ENCODE measurements around the gene ZNF132. TPM values are rescaled to one million over a fixed set of nuclear protein-coding genes. Genes with fewer than 3 reads are reported as not detected.
"Not testable (repeated sequence)": the region's sequence is repeated elsewhere in the genome, so short reads cannot be mapped to it uniquely, and the experiment has no call there.

Gene ZNF132
- total RNA-seq: 4.6 TPM
- long read RNA-seq, partial matches to known transcripts: 0 of 5 reads
- long read RNA-seq, other reads (novel, unspliced or antisense): 0 of 5 reads

- intact Hi-C loops (cut with DNase I): no loop called here
- ATAC-seq (ENCODE audit: poor library complexity): peak; percentile 98
Measured at GRCh38 chr19:58439576-58440554, at the start of gene ZNF132. TSS of gene ZNF132 (minus strand) at chr19:58440153. CDS start at chr19:58439821, 332 bp downstream.

DNA sequence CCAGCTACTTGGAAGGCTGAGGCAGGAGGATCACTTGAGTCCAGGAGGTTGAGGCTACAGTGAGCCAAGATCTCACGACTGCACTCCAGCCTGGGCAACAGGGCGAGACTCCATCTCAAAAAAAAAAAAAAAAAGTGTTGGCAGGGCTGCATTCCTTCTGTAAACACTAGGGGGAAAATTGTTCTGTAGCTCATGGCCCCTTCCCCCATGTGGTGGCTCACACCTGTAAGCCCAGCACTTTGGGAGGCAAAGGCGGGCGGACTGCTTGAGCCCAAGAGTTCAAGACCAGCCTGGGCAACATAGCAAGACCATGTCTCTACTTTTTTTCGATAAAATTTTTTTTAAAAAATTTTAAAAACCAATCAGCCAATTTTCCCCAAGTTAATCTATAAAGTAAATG lies 44.4 kb upstream of the ZNF132 start:
- intact Hi-C loops (cut with DNase I); ATAC-seq (ENCODE audit: poor library complexity); DNase-seq: not testable (repeated sequence)

More at GRCh38 chr19:58439576-58440554, at the start of gene ZNF132:
- DNase-seq: peak; percentile 98

DNA sequence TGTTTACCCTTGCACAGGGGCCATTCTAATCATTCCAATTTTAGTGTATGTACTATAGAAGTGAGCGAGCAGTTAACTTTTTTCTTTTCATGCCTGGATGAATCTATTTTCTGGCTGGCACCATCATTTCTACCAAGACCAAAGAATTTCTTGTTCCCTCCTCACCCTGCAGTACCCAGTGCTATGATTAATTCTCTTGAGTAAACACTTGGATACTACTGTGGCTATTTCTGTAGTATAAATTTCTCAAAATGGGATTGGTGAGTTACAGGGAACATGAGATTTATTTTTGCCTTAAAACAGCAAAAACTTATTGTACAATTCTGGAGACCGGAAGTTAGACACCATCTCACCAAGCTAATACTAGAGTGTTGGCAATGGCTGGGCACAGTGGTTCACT lies 43.8 kb upstream of the ZNF132 start:
- DNase-seq: no peak
- intact Hi-C loops (cut with DNase I): no loop called here
- ATAC-seq (ENCODE audit: poor library complexity): no peak

DNA sequence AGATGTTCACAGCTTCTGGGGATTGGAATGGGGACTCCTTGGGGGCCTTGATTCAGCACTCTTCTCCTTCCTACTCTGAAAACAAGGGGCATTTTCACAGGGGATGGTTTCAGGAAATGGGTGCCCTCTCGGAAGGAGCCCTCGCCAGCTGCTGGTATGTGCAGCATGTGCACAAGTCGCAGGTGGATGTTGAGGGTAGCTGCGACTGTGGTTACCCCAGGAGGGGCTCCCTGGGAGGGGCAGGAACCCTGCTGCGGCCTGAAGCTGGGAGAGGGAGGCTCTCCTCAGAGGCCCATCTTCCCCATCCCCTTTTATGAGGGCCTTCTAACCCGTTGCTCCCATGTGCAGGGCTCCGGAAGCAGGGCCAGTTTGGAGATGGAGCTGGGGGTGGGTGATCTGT lies 42.4 kb upstream of the ZNF132 start:
- no peak for ATAC-seq (ENCODE audit: poor library complexity)
- intact Hi-C loops (cut with DNase I): no loop called here
- no peak for DNase-seq

- intact Hi-C loops (cut with DNase I): no loop called here
- DNase-seq (no peak), ATAC-seq (ENCODE audit: poor library complexity) (no peak)
Measured at GRCh38 chr19:58480831-58481230, 40.9 kb upstream of the ZNF132 start.

DNA sequence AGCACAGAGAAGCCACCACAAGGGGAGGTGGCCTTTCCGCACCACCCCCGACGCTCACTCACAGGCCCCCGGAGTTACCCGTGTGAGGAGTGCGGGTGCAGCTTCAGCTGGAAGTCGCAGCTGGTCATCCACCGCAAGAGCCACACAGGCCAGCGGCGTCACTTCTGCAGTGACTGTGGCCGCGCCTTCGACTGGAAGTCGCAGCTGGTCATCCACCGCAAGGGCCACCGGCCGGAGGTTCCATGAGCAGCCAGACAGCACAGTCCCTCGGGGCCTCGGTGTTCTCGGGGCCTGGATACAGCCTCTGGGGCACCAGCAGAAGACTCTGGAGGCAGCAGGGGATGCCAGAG lies 40.5 kb upstream of the ZNF132 start:
- DNase-seq: no peak
- no peak for ATAC-seq (ENCODE audit: poor library complexity)
- intact Hi-C loops (cut with DNase I): no loop called here

GRCh38 chr19:58479736-58480480 lies 40.0 kb upstream of the ZNF132 start:
- intact Hi-C loops (cut with DNase I): no loop called here
- DNase-seq: no peak

GRCh38 chr19:58479303-58479702 lies 39.4 kb upstream of the ZNF132 start:
- no peak for DNase-seq
- ATAC-seq (ENCODE audit: poor library complexity): no peak
- intact Hi-C loops (cut with DNase I): no loop called here

More at GRCh38 chr19:58479736-58480480, 40.0 kb upstream of the ZNF132 start:
- no peak for ATAC-seq (ENCODE audit: poor library complexity)

GRCh38 chr19:58477871-58478270 lies 37.9 kb upstream of the ZNF132 start:
- no peak for DNase-seq
- no peak for ATAC-seq (ENCODE audit: poor library complexity)

DNA sequence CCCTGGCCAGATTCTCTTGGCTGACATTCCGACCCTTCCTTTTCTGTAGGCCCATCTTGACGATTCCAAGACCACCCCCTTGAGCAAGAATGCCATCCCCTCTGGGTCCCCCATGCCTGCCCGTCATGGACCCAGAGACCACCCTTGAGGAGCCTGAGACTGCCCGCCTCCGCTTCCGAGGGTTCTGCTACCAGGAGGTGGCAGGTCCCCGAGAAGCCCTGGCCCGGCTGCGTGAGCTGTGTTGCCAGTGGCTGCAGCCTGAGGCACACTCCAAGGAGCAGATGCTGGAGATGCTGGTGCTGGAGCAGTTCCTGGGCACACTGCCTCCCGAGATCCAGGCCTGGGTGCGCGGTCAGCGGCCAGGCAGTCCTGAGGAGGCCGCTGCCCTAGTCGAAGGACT lies 37.2 kb upstream of the ZNF132 start:
- peak; percentile 53 for DNase-seq
- intact Hi-C loops (cut with DNase I): no loop called here
- no peak for ATAC-seq (ENCODE audit: poor library complexity)

More at GRCh38 chr19:58477871-58478270, 37.9 kb upstream of the ZNF132 start:
- intact Hi-C loops (cut with DNase I): no loop called here

GRCh38 chr19:58476498-58477015 lies 36.6 kb upstream of the ZNF132 start:
- ATAC-seq (ENCODE audit: poor library complexity): peak; percentile 0
- no peak for DNase-seq
- intact Hi-C loops (cut with DNase I): no loop called here

DNA sequence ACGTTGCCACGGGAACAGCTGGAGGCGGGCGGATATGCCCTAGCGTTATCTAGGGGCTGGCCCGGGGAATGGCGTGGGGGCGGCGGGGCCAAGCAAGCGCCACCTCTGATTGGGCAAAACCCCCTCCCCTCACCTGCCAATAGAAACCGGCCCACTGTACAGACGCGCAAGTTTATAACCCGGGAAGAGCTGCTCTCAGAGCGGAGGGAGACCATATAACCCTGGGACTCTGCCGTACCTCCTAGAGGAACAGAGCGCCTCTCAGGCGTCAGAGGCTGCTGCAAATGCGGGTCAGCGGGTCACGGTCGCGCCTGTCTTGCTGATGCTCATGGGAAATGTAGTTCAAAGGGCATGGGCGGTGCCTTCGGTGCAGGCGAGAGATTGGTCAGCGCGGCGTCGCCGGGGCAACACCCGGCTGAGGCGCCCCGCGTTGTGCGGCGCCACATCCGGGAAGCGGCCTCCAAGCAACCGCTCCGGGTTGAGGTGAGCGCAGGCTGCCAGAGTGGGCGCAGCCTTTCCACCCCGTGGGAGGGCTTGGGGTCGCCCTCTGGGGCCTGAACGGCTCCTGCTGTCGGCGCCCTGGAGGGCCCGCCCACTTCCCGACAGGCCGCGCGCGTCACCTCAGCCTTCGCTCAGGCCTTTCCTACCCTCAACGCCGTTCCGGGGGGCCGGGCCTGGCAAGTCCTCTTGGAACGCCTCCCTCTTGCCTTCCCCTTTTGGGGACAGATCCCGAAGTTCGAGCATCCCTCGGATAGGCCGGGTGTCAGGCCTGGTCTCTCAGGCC lies 36.0 kb upstream of the ZNF132 start, which contains the start of gene ZNF446:
ZNF446 (plus strand) TSS at position 639 of the 784 bp plus-strand sequence. CDS start 867 bp downstream, outside the sequence.
- DNase-seq: peak; percentile 98
- peak; percentile 95 for ATAC-seq (ENCODE audit: poor library complexity)
- intact Hi-C loops (cut with DNase I): no loop called here

GRCh38 chr19:58474997-58475713 lies 35.2 kb upstream of the ZNF132 start:
- DNase-seq: no peak
- ATAC-seq (ENCODE audit: poor library complexity): no peak
- intact Hi-C loops (cut with DNase I): no loop called here

DNA sequence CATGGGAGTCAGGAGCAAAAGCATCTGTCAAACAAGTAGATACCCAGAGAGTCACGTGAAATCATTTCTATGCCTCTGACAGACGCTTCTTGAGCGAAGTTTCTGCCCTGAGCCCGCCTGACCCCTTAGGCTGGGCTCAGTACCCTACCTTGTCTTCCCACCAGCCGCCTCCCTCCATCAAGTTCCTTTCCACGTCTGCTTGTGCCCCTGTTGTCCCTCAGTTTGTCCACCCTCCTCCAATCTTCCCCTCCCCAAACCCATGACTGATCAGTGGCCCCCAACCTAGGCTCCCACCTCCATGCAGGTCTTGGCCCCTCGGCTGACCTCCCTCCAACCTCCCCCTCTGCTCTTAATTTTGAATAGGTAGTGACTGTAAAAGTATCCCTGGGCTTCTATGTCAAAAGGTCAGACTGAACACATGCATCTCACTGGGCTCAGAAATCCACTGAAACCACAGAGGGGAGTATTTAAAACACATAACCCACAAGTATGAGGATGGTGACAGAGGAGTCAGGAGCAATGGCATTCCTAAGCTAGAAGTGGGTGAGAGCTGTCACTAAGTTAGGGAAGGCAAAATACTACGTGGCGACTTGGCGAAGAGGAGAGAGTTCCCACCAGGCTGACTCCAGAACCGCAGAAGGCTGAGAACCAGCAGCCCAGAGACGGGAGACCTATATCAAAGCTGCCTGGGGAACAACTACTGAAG lies 34.5 kb upstream of the ZNF132 start:
- ATAC-seq (ENCODE audit: poor library complexity) (no peak), DNase-seq (no peak)
- intact Hi-C loops (cut with DNase I): no loop called here

DNA sequence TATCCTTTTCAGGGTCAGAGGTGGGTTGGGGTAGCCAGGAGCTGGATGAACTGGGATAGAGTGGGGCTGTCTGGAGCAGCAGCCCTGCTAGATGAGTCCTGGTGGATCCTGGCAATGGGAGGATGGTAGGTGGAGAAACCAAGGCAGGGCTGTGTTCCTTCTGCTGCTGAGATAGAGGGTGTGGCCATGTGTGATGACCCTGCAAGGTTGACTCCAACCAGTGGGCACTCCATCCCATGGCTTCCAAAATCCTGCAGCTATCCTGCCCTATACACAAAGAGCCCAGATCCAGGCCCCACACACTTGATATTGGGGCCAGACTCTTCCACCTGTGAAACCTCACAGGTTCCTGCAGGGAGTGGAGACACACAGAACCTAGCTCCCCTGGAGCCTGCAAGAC lies 33.8 kb upstream of the ZNF132 start:
- DNase-seq (no peak), ATAC-seq (ENCODE audit: poor library complexity) (no peak)
- intact Hi-C loops (cut with DNase I): no loop called here

DNA sequence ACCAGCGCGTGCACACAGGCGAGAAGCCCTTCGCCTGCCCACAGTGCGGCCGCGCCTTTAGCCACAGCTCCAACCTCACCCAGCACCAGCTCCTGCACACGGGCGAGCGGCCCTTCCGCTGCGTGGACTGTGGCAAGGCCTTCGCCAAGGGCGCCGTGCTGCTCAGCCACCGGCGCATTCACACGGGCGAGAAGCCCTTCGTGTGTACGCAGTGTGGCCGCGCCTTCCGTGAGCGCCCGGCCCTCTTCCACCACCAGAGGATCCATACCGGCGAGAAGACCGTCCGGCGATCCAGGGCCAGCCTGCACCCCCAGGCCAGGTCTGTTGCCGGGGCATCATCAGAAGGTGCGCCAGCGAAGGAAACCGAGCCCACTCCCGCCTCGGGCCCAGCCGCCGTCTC lies 31.8 kb upstream of the ZNF132 start:
- ATAC-seq (ENCODE audit: poor library complexity): no peak
- intact Hi-C loops (cut with DNase I): no loop called here
- no peak for DNase-seq

DNA sequence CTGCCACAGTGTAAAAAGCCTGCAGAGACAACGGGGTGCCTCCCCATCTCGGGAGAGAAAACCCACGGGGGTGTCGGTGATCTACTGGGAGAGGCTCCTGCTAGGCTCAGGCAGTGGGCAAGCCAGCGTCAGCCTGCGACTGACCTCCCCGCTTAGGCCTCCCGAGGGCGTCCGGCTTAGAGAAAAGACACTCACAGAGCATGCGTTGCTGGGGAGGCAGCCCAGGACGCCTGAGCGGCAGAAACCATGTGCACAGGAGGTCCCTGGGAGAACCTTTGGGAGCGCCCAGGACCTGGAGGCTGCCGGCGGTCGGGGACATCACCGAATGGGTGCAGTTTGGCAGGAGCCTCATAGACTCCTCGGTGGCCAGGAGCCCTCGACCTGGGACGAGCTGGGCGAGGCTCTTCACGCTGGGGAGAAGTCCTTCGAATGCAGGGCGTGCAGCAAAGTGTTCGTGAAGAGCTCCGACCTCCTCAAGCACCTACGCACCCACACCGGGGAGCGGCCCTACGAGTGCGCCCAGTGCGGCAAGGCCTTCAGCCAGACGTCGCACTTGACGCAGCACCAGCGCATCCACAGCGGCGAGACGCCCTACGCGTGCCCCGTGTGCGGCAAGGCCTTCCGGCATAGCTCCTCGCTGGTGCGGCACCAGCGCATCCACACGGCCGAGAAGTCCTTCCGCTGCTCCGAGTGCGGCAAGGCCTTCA lies 31.0 kb upstream of the ZNF132 start:
- intact Hi-C loops (cut with DNase I): not testable (repeated sequence)

More for the DNA sequence above, 31.0 kb upstream of the ZNF132 start:
- not testable (repeated sequence) for ATAC-seq (ENCODE audit: poor library complexity); DNase-seq
